Right hindlimb (tissue), 1 donor: ENCODE data around the gene SLFN13.
"Not testable (repeated sequence)": the region's sequence is repeated elsewhere in the genome, so short reads cannot be mapped to it uniquely, and the experiment has no call there.

ENCODE experiments used
- DNase-seq: peaks from one replicate; pipeline ENCODE4 v3.0.0-alpha.2; 2018

SLFN13 gene

GRCh38 chr17:35432176-35433074 lies 16.1 kb downstream of the SLFN13 start, which contains the start of gene SLFN12:
Gene SLFN12 (minus strand): TSS chr17:35432500. CDS start chr17:35423028, 9,472 bp downstream.
- DNase-seq = peak; percentile 91

GRCh38 chr17:35429702-35430101 lies 18.9 kb downstream of the SLFN13 start:
- DNase-seq = no peak

GRCh38 chr17:35428229-35428628 lies 20.3 kb downstream of the SLFN13 start:
- no peak for DNase-seq

GRCh38 chr17:35423761-35424160 lies 24.8 kb downstream of the SLFN13 start:
- no peak for DNase-seq

- DNase-seq = not testable (repeated sequence)
Observed at GRCh38 chr17:35421069-35421468, 27.5 kb downstream of the SLFN13 start.

GRCh38 chr17:35416659-35417058 lies 31.9 kb downstream of the SLFN13 start:
- no peak for DNase-seq

GRCh38 chr17:35414707-35415106 lies 33.9 kb downstream of the SLFN13 start:
- not testable (repeated sequence) for DNase-seq

GRCh38 chr17:35414247-35414646 lies 34.3 kb downstream of the SLFN13 start:
- DNase-seq = no peak

- DNase-seq = no peak
Observed at GRCh38 chr17:35407531-35407930, 41.0 kb downstream of the SLFN13 start.

GRCh38 chr17:35406568-35406967 lies 42.0 kb downstream of the SLFN13 start:
- no peak for DNase-seq

GRCh38 chr17:35404360-35404759 lies 44.2 kb downstream of the SLFN13 start:
- no peak for DNase-seq

- DNase-seq = not testable (repeated sequence)
Observed at GRCh38 chr17:35393783-35394182, 54.8 kb downstream of the SLFN13 start.

GRCh38 chr17:35390663-35391062 lies 57.9 kb downstream of the SLFN13 start:
- no peak for DNase-seq

GRCh38 chr17:35390156-35390555 lies 58.4 kb downstream of the SLFN13 start:
- DNase-seq = no peak

- DNase-seq = no peak
Observed at GRCh38 chr17:35387496-35387895, 61.1 kb downstream of the SLFN13 start.
